Hematopoietic multipotent progenitor cell treated with erythropoietin and hydrocortisone succinate and interleukin-3 and kit ligand, for 6 days (in vitro differentiated cells): ENCODE results near the gene APOB.

ENCODE experiments used
- DNase-seq: peaks from one replicate; pipeline ENCODE4 v3.0.0-alpha.2; 2015

Gene APOB, protein sequence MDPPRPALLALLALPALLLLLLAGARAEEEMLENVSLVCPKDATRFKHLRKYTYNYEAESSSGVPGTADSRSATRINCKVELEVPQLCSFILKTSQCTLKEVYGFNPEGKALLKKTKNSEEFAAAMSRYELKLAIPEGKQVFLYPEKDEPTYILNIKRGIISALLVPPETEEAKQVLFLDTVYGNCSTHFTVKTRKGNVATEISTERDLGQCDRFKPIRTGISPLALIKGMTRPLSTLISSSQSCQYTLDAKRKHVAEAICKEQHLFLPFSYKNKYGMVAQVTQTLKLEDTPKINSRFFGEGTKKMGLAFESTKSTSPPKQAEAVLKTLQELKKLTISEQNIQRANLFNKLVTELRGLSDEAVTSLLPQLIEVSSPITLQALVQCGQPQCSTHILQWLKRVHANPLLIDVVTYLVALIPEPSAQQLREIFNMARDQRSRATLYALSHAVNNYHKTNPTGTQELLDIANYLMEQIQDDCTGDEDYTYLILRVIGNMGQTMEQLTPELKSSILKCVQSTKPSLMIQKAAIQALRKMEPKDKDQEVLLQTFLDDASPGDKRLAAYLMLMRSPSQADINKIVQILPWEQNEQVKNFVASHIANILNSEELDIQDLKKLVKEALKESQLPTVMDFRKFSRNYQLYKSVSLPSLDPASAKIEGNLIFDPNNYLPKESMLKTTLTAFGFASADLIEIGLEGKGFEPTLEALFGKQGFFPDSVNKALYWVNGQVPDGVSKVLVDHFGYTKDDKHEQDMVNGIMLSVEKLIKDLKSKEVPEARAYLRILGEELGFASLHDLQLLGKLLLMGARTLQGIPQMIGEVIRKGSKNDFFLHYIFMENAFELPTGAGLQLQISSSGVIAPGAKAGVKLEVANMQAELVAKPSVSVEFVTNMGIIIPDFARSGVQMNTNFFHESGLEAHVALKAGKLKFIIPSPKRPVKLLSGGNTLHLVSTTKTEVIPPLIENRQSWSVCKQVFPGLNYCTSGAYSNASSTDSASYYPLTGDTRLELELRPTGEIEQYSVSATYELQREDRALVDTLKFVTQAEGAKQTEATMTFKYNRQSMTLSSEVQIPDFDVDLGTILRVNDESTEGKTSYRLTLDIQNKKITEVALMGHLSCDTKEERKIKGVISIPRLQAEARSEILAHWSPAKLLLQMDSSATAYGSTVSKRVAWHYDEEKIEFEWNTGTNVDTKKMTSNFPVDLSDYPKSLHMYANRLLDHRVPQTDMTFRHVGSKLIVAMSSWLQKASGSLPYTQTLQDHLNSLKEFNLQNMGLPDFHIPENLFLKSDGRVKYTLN (N-terminal part only)

DNA sequence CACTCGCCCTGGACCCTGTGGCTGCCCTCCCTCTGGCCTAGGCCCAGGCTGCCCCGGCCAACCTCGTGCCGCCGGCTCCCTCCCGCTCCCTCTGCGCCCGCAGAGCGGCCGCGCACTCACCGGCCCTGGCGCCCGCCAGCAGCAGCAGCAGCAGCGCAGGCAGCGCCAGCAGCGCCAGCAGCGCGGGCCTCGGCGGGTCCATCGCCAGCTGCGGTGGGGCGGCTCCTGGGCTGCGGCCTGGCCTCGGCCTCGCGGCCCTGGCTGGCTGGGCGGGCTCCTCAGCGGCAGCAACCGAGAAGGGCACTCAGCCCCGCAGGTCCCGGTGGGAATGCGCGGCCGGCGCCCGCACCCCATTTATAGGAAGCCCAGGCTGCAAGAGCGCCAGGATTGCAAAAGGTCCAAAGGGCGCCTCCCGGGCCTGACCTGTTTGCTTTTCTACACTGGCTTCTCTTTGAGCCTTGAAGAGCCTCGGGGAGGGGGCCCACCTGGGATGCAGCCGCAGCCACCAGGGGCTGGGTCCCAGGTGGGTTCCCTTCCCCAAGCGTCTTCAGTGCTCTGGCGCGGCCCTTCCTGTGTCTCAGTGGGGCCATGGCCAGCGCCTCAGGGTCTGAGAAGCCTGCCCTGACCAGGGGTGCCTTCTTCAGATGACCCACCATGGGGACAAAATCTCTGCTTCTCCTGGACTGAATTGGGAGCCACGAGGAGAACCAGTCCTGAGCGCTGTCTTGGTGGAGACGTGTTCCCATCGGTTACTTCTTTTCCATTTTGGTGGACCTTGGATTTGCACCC is at the start of gene APOB:
Gene APOB, minus strand, starts transcription at position 330 of the 789 bp plus-strand sequence. Its CDS starts 128 bp downstream, at position 202.
- DNase-seq, result no peak

DNA sequence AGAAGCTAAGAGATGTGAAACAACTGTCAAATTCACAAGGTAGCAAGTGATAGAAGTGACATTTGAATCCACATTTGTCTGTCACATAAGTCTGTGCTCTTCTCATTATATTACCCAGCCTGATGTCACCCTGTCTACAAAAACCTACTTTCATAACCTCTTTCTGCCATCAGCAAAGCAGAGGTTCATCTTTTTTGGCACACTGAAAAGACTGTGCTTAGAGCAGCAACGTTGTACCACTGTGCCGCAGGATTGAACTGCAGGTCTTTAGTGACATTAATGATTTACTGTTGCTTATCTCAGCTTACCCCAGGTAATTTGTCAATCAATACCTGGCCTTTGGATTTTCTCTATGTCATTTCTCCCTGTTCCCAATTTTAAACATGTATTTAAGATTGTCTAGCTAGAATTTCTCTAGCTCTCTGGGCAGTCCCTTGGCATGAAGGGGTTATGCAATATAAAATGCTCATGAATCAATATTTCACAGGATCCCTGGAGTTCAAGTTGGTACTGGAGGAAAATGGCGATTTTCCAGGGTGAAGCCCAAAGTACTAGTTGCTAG is 48.5 kb upstream of the APOB start:
- DNase-seq, result no peak

DNA sequence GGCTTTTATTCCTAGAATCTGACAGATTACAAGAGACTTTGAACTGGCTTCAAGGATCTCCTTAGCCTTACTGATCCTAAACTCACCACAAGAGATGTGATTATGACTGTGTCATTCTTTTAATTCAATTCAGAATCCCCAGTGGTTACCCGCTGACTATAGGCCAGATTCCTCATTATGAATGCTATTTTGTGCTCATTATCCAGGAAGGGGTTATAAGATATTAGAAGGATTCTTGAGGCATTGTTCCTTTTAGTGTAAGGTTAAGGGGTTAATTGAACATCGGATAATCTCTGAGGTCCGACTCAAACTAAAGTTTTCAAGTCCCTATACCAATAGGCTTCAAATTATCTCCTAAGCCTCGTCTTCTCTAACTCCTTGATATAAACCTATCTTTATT is 40.5 kb upstream of the APOB start:
- DNase-seq, result no peak

DNA sequence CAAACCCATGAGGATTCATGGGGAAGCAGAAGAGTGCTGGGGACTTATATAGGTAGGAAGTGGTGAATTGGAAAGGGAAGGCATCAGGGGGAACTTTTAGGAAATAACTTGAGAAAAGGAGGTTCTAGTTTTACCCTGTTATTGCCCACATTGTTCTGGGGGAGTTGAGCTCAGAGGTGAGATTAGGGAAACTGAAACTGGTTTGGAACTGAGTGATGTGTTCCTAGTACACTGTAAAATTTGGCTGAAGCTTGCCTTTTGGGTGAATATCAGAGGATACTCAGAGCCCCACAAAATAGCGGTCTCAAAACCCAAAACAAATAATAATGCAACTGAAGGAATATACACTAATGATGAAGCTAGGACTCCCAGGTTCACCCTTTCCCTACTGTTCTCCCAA is 39.6 kb upstream of the APOB start:
- no peak for DNase-seq

DNA sequence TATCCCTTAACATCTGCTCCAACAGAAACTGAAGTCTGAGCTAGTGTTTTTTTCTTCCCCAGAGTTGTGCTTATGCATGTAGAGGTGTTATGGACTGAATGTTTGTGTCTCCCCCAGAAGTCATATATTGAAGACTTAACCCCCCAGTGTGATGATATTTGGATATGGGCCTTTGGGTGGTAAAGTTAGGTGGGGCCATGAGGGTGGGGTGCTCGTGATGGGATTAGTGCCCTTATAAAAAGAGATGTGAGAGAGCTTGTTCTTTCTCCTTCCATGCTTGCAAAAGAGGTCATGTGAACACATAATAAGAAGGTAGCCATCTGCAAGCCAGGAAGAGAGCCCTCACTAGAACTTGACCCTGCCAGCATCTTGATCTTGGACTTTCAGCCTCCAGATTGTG is 34.4 kb upstream of the APOB start:
- DNase-seq, result no peak

DNA sequence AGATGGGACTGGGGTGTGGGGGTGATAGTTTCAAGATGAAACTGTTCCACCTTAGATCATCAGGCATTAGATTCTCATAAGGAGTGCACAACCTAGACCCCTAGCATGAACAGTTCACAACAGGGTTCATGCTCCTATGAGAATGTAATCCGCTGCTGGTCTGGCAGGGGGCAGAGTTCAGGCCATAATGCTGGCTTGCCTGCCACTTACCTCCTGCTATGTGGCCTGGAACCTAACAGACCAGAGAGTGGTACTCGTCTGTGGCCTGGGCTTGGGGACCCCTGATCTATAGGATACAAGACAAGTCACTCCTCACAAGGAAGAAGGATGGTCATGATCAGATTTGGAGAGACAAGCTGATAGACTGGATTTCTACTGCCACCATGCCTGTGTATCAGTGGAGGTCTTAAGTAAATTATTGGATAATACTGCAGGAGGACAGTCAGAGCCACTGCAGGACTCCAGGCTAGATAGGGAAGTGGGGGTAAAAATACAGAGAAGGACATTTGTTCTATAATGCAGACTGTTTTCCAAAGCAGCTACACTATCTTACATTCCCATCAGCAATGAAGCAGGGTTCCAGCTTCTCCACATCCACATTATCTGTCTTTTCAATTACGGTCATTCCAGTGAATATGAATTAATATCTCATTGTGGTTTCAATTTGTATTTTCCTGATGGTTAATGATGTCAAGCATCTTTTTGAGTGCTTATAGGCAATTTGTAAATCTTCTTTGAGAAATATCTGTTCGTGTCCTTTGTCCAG is 28.8 kb upstream of the APOB start:
- no peak for DNase-seq

DNA sequence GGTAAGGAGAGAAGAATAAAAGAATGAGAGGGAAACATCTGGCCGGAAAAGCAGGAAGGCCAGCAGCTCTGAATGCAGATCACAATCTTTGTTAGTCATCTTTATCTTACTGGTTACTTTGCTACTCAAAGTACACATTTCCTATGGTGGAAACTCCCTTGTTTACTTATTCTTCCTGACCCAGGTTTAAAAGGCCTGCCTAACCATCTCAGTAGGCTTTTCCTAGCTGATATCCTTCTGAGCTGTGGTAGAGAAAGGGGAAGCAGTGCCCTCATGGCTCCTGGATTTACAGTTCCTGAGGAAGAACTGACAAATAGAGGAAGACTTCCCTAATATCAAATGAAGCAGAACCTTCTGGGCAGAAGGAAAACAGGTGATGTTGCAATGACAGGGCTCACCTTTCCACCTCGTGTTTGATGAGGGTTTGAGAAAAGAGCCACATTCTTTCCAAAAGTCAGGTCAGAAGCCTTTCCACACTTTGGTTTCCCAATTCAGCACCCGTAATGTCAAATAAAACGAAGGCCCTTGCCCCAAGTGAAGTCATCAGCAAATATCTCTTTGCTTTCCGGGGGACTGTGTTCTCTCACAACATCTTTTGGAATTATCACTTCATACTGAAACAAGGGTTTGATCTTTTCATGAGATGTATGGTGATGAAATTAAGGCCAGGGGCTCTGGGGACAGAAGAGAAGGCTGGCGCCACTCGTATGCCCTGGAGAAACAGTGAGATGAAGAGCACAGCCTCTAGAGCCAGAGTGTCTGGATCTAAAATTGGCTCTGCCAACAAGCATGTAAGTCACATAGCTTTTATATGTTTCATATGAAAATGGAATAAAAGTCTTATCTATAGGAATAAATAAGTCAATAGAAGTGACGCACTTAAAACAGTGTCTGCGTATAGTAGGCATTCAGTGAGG is 26.7 kb upstream of the APOB start:
- DNase-seq, result no peak

DNA sequence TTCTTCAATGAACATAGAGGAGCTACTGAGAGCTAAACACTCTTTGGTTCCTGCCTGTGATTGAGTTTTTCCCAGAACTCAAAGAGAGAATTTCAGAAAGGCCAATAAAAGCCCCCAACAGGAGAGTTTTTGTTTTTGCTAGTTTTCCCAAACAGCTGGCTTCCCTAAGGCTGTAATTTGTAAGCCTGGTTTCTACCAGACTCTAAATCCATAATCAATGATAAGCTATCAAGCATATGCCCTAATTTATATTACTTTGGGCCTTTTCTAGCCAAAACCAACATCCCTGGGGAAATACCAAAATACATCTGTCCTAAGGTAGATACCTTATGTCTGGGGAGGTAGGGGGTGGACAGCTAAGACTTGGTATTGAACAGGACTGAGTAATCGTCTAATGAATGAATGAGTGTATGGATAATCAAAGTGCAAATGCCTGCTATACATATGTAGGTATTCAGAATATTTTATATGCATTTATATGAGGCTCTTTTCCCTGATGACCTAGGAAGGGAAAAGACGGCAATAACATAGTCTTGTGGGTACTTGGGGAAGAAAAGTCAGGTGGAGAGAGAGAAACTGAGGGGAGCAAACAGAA is 26.0 kb upstream of the APOB start:
- DNase-seq, result no peak

DNA sequence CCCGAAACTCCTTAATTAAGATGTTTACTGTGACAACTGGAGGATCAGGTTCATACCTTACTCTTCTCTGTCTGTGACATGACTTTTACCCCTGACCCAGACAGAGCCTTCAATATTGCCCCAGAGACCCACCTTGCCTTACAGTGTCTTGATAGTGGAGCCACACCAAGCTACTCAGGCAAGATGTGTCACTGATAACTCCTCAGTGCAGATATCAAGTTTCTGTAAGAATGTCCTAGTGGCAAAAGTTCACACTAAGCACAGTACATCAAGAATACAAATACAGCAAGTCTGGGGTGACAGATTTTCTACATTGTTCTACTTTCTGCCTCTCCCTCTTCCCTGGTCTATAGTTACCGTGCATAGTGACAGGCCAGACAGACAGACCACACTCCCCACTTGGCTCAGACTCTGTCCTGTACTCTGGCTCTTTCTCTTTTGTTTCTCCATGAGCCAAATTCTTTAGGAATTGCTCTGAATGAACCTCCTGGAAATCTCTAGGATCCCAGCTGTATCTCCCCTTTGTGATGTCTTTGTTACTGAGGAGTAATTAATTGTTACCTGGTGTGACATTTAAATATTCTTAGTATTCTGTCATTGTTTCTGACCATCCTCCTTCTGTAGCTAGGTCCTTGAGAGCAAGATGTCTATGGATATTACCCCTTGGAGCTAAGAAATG is 24.1 kb upstream of the APOB start:
- no peak for DNase-seq

DNA sequence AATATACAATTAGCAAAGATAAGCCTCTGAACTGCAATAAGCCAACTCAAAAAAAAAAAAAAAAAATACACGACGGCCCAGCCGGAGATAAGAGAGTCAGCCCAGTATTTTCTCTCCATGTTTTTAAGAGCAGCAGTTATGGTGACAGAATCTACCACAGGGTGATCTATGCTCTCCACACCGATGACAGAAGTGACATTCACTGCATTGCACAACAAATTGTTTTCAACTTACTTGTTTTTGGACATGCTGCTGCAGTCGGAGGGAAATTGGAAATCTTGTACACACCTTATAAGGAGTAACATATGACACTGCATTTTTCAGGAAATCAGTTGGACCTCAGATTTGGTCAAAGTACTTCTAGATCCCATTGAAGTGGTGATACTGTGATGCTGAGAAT is 23.3 kb upstream of the APOB start:
- DNase-seq, result no peak

DNA sequence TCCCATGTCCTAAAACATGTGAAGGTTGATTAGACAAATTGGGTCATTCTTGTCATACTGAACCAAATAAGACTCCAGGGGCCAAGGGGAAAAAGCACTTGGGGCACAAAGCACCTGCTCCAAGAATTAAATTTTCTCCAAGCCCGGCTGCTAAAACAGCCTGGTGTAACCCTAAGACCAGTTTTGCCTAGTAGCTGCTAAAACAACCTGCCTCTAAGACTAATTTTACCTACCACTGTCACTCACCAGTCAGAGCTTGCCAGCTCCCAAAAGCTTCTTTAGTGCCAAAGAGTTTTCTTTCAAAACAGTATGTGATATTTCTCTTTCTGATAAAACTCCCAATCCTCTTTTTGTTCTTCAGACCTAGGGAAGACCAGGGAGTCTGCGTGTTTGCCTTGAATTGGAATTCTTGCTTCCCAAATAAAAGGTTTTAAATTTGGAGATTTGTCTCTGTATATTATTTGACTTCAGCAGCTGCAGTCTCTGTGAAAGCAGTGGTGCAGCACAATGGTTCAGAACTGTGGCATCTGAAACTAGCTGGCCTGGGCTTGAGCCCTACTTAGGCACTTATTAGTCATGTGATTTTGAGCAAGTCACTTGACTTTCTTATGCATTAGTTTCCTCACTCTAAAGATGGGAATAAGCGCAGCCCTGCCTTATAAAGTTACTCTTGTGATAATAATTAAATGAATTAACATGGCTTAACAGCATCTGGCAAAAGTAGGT is 16.2 kb upstream of the APOB start:
- no peak for DNase-seq

DNA sequence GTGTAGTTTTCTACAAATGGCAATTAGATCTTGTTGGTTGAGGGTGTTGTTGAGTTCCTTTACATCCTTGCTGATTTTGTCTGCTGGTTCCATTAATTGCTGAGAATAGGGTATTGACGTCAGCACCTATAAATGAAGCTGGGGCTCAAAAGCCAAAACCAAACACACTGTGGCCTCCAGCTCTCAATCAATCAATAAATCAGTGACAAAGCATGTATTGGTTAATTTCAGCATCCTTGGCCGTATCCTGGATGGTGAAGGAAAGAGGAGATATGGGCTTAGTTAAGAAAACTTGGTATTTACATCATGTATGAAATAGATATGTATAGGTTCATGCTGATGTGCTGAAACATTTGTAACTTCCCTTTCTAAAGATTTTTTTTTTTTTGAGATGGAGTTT is 13.2 kb upstream of the APOB start:
- no peak for DNase-seq

DNA sequence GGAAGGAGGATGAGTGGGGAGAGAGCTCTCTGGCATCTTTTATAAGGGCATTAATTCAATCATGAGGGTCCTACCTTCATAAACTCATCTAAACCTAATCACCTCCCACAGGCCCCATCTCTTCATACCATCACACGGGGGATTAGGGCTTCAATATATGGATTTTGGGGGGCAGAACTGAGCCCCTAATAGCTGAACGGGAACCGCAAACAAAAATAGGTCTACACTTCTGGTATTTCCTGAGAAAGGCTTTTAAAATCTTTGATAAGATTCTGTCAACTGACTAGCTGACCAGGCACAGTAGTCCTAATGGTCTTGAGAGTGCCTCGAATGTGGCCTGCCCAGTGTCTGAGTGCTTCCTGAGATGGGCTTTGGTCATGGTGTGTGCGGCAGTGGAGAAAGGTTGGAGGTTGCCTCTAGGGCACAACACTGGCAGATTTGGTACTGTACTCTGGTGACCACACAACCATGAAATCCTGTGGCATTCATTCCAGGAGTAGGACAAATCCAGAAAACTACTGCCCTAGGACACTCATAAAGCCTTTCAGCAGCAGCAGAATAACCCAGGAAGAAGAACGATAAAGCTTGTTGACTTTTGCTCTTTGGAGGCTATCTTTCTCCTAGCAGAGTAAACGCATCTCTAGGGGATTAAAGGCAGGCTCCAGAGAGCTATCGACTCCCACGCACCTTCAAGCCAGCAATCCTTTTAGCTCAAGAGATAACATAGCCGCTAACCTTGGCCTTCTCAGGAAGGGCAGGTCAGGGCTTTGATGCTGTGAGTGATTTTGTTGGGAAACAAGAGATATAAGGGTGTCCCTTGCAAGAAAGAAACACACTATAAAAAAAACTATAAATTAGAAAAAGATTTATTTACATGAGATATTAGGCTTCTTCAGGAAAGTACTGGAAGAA is 12.3 kb upstream of the APOB start:
- DNase-seq, result no peak

DNA sequence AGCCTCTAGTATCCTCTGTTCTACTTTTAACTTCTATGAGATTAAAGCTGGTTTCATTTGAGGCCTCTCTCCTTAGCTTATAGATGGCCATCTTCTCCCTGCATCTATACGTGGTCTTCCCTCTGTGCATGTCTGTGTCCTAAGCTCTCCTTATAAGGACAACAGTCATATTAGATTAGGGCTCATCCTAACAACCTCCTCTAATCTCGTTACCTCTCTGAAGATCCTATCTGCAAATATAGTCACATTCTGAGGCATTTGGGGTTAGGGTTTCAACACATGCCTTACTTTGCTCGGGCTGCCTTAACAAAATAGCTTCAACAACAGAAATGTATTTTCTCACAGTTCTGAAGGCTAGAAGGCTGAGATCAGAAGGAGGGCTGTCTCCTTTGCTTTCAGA is 11.6 kb upstream of the APOB start:
- DNase-seq, result no peak

DNA sequence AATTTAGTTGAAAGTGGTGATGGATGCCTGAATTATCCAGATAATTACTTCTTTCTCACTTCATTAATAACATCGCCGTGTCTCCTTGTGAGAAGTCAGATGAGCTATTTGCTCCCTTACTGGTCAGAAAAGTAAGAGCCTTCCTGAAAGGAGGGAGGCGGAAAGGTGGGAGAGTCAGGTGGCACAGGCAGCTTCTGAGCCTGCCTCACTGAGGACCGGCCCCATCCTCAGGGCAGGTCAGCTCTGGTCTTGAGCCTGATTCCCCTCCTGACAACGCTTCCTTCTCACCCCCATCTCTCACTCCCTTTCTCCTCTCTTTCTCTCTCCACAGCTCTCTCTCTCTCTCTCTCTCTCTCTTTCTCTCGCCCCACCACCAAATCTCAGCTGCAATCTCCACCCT is 10.1 kb upstream of the APOB start:
- no peak for DNase-seq

DNA sequence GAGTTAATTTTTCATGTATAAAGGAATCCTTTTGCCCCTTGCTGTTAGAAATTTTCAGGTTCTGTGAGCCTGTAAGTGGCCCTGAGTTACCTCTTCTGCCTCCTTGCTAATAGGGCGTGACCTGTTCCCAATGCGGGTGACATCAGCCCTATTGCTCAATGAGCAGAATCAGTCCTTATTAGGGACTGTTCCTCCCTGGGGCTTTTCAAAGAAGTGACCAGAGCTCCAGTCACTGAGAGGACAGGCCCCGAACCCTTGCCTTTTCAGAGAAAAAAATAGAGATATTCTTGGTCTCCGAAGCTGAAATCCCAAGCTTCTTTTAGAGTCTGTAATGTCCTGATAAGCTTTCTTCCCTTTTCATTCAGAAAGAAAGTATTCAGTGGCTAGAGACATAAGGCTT is 8.2 kb upstream of the APOB start:
- no peak for DNase-seq

DNA sequence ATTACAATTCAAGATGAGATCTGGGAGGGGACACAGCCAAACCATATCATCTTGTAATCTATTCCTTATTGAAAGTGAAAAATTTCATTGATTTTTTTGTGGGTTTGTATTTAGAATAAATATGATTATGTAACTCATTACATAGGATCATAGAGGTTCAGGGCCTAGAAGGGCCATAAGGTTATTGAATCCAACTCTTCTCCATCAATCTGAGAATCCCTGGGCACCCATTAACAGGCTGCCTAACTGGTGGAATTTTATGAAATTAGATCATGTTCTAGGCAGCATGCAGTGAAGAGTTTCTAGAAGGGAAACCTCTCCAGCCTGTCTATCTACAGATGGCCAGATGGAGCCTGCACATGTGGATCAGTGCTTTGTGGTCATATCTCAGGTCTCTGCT is 6.3 kb upstream of the APOB start:
- no peak for DNase-seq
